Measurements from ENCODE around the gene ZNF227.
"Not testable (repeated sequence)": the region's sequence is repeated elsewhere in the genome, so short reads cannot be mapped to it uniquely, and the experiment has no call there.

ZNF227 gene

GRCh38 chr19:44252332-44252731, 40.0 kb downstream of the ZNF227 start:
- DNase-seq: not testable (repeated sequence)

GRCh38 chr19:44253392-44253791, 41.1 kb downstream of the ZNF227 start:
- not testable (repeated sequence) for DNase-seq

- no peak for DNase-seq
These were observed 42.2 kb downstream of the ZNF227 start for GRCh38 chr19:44254496-44254895.

GRCh38 chr19:44255705-44256411, 43.5 kb downstream of the ZNF227 start:
- DNase-seq: no peak

GRCh38 chr19:44258136-44258535, 45.8 kb downstream of the ZNF227 start:
- DNase-seq: no peak

- DNase-seq: no peak
These were observed 46.6 kb downstream of the ZNF227 start for GRCh38 chr19:44258835-44259413.

GRCh38 chr19:44260343-44260681, 48.0 kb downstream of the ZNF227 start:
- DNase-seq: no peak

GRCh38 chr19:44260695-44261446, 48.5 kb downstream of the ZNF227 start:
- DNase-seq: no peak

- DNase-seq: no peak
These were observed 65.0 kb downstream of the ZNF227 start for GRCh38 chr19:44277331-44277730.

- DNase-seq: no peak
These were observed 65.9 kb downstream of the ZNF227 start for GRCh38 chr19:44278181-44278690.

GRCh38 chr19:44280916-44281315, 68.6 kb downstream of the ZNF227 start:
- no peak for DNase-seq

- no peak for DNase-seq
These were observed 70.5 kb downstream of the ZNF227 start for GRCh38 chr19:44282846-44283245.

- no peak for DNase-seq
These were observed 72.6 kb downstream of the ZNF227 start for GRCh38 chr19:44284968-44285367.
